HepG2 (cell line): ENCODE measurements around the gene ABCC8. TPM values are rescaled to one million over a fixed set of nuclear protein-coding genes. Genes with fewer than 3 reads are reported as not detected.

Experiments used
- ATAC-seq: fragments of 200-7000 bp; cut with Tn5 transposase; 3 replicates; pipeline ENCODE4 v1.9.1; 2020; ENCODE audit warnings: mild to moderate bottlenecking, moderate library complexity
- BruUV-seq: library from RNA; stranded (reverse); fragments of 400-500 nt; replicated peaks from 2 replicates; lab custom pipeline; 2021; lab: Mats Ljungman, UMichigan
- CTCF ChIA-PET: fragments of 300-600 bp; formaldehyde crosslinking; extraction: SDS; loops from one replicate; lab custom pipeline; 2021; ENCODE audit warnings: low total read pairs, inconsistent platforms, low intra/inter-chr PET ratio; lab: Yijun Ruan, JAX
- POLR2A ChIA-PET: fragments of 350-600 bp; sonication (Branson Sonifier 250); formaldehyde crosslinking; loops from one replicate; lab custom pipeline; 2020; ENCODE audit warnings: antibody characterized with exemption, inconsistent platforms; lab: Yijun Ruan, JAX
- DNase-seq: peaks from one replicate; pipeline ENCODE4 v3.0.0-alpha.2; 2015; ENCODE audit warnings: low spot score
- FAIRE-seq: peaks from 3 replicates; lab custom pipeline; 2011; peaks lifted over from hg19 to GRCh38; lab: Jason Lieb, UNC
- H2AFZ ChIP-seq: one replicate; pipeline ENCODE4 v1.6.1; 2011; ENCODE audit warnings: low read length, inconsistent platforms
- H3K27ac ChIP-seq: fragments of 300-600 bp; 3 replicates; pipeline ENCODE4 v1.8.0; 2011; ENCODE audit warnings: mixed run types, mild to moderate bottlenecking, mixed read lengths, low read length, inconsistent platforms; ENCODE audit not compliant: insufficient read depth; ENCODE audit errors: extremely low read length
- H3K27me3 ChIP-seq, 2 experiments: fragments of 200-600 bp in 1 of 2; 2 replicates in 1 of 2; 3 replicates in 1 of 2; pipeline versions ENCODE4 v1.6.0 to v1.8.0; 2011; ENCODE audit warnings: low read length in 2 of 2, mild to moderate bottlenecking in 2 of 2, moderate library complexity in 2 of 2, inconsistent platforms in 1 of 2; ENCODE audit not compliant: insufficient read depth in 2 of 2, control insufficient read depth in 1 of 2
- H3K36me3 ChIP-seq, 2 experiments: fragments of 200-600 bp in 1 of 2; replicated peaks in 1 of 2; 2 replicates in 1 of 2; 3 replicates in 1 of 2; pipeline versions ENCODE4 v1.5.1 to v1.8.0; 2011; ENCODE audit warnings: low read length in 2 of 2, inconsistent platforms in 1 of 2; ENCODE audit not compliant: insufficient read depth in 2 of 2, control insufficient read depth in 1 of 2
- H3K4me1 ChIP-seq: 2 replicates; pipeline ENCODE4 v1.5.1; 2012; ENCODE audit warnings: low read length, inconsistent platforms; ENCODE audit not compliant: insufficient read depth
- H3K4me2 ChIP-seq: 2 replicates; pipeline ENCODE4 v1.6.0; 2011; ENCODE audit warnings: low read depth, low read length, inconsistent platforms
- H3K4me3 ChIP-seq, 3 experiments: fragments of 200-600 bp in 1 of 3; sonication (generic), shearing (Covaris generic) in 1 of 3; replicated peaks in 1 of 3; 2 replicates each; pipeline ENCODE4 v1.5.1; 2011 to 2016; ENCODE audit warnings: low read length in 3 of 3, inconsistent platforms in 2 of 3, low read depth in 2 of 3, mild to moderate bottlenecking in 2 of 3, control low read depth in 1 of 3, mixed read lengths in 1 of 3; ENCODE audit not compliant: insufficient read depth in 1 of 3
- H3K79me2 ChIP-seq: one replicate; pipeline ENCODE4 v1.6.1; 2011; ENCODE audit warnings: low read length, inconsistent platforms; ENCODE audit not compliant: insufficient read depth
- H3K9ac ChIP-seq: 2 replicates; pipeline ENCODE4 v1.6.0; 2011; ENCODE audit warnings: mild to moderate bottlenecking, low read depth, low read length, inconsistent platforms; ENCODE audit not compliant: insufficient read depth
- H3K9me3 ChIP-seq: 2 replicates; pipeline ENCODE4 v1.5.1; 2012; ENCODE audit warnings: mild to moderate bottlenecking, low read length
- H4K20me1 ChIP-seq: 2 replicates; pipeline ENCODE4 v1.6.0; 2011; ENCODE audit warnings: inconsistent platforms, mild to moderate bottlenecking, low read length, moderate library complexity; ENCODE audit not compliant: insufficient read depth
- AGO1 ChIP-seq: fragments of 200-400 bp; formaldehyde crosslinking; IDR thresholded peaks from 2 replicates; pipeline ENCODE4 v1.6.1; 2017; ENCODE audit warnings: mild to moderate bottlenecking, low read depth, low read length, moderate library complexity; ENCODE audit not compliant: poor library complexity, severe bottlenecking
- BHLHE40 ChIP-seq: IDR thresholded peaks from 2 replicates; pipeline ENCODE4 v1.6.1; 2011; ENCODE audit warnings: low read length, improper control_type of control experiment
- WGBS: methylation state at CpG from one replicate; pipeline ENCODE4 v1.1.6; 2017; ENCODE audit warnings: low lambda C conversion rate; 5-methylcytosine and 5-hydroxymethylcytosine counted together
- in situ Hi-C: cut with HindIII; loops from 2 replicates; pipeline ENCODE4 v1.10.0; 2017; ENCODE audit warnings: low pct_unique_long_range_greater_than_20kb; ENCODE audit not compliant: extremely low pct_ligation_motif_present
- intact Hi-C: fragments of 100-400 bp; cut with micrococcal nuclease; formaldehyde crosslinking; loops from one replicate; pipeline ENCODE4 v1.10.0; 2022; ENCODE audit not compliant: unreplicated experiment
- polyA plus RNA-seq, 8 experiments: library from polyadenylated mRNA; depleted of rRNA in 3 of 8; stranded (reverse) in 7 of 8; unstranded in 1 of 8; fragments of >200 nt; fragmentation: Illumina TruSeq in 4 of 8; extraction: Trizol in 4 of 8; gene quantifications; 2 replicates each; pipeline versions ENCODE4 v1.2.1 to v1.2.3, GENCODE V29; 2011 to 2016; ENCODE audit warnings: low read depth in 4 of 8, missing spikeins in 1 of 8, mixed read lengths in 1 of 8; ENCODE audit not compliant: insufficient read depth in 1 of 8
- total RNA-seq, 5 experiments: library from RNA; depleted of rRNA; stranded (reverse); fragments of >200 nt; fragmentation: Illumina TruSeq; extraction: Trizol; gene quantifications; 2 replicates each; pipeline ENCODE4 v1.2.3, GENCODE V29; 2016; ENCODE audit warnings: low read depth in 1 of 5
- TF ChIP-seq, protein P1 (sequence below), 2 experiments: fragments of 450-650 bp in 1 of 2; sonication (generic) in 1 of 2; formaldehyde crosslinking in 1 of 2; IDR thresholded peaks; 2 replicates each; pipeline versions ENCODE4 v1.6.1 to v1.8.0; 2016 to 2022; ENCODE audit warnings: antibody characterized with exemption in 1 of 2, mild to moderate bottlenecking in 1 of 2, missing genetic modification reagents in 1 of 2
- TF ChIP-seq, protein P2 (sequence below): sonication (generic); formaldehyde crosslinking; IDR thresholded peaks from 2 replicates; pipeline ENCODE4 v1.5.1; 2020; ENCODE audit warnings: missing genetic modification reagents, mild to moderate bottlenecking, borderline replicate concordance
- TF ChIP-seq, protein P3 (sequence below): IDR thresholded peaks from 2 replicates; pipeline ENCODE4 v1.6.1; 2012; ENCODE audit warnings: inconsistent platforms
- TF ChIP-seq, protein P4 (sequence below): sonication (generic); formaldehyde crosslinking; IDR thresholded peaks from 2 replicates; pipeline ENCODE4 v1.9.0; 2021; ENCODE audit warnings: missing genetic modification reagents, borderline replicate concordance

Gene ABCC8
- total and polyA plus RNA-seq, 2 of the 13 experiments (the other 11 are each of a cell fraction or from before 2014, with no cell fraction given): not detected

DNA sequence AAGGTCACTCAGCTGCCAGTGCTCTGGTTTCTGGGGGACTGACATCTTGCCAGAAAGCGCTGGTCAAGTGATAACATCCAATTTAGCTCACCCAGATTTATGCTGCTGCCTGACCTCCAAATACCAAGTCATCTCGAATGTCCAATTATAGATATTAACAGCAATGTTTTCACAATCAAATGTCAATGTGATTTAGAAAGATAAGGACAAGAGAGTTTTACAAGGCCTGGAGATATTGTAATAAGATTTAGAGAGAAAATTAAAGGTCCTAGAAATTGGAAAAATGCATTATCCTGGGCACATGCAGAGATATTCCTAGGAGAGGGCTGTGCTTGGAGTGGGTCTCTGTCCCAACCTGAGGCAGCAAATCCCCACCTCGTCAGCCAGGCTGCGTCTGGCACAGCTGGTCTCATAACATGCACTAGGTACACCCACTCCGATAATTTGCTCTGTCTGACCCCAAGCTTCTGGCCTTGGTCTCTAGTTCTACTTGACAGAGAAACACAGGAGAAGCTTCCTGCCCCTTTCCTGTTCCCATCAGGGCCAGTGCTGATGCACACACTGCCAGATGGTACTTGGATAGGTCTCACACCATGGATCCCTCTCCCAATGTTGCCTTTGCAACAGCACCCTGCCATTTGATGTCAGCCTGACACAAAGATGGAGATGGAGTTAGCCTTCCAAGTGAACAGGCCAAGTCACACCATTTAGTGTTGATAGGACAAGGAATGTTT is 39.0 kb upstream of the ABCC8 start:
- Histone ChIP-seq H3K9me3 (no peaks in the 10 kb centered on the region), H2AFZ (no peak overlapping the region), H3K27ac (no peak overlapping the region), H4K20me1 (no peaks in the 10 kb centered on the region), H3K79me2 (no peaks in the 10 kb centered on the region), H3K4me3 (no peak overlapping the region), H3K4me2 (no peak overlapping the region), H3K27me3 (peaks cover 1 to 5% of the 10 kb centered on the region in 2 experiments; a peak in 3 of 5 replicates), H3K4me1 (no peaks in the 10 kb centered on the region), H3K9ac (no peak overlapping the region), H3K36me3 (no peaks in the 10 kb centered on the region)
- in situ Hi-C loops: loop anchor here (25.0 kb wide), 1 partner anchor 278 kb away; no protein-coding TSS in a partner anchor
- CTCF ChIA-PET: no interaction called here
- intact Hi-C loops: no loop called here
- POLR2A ChIA-PET: no interaction called here
- 17% methylated on average over 3 of the region's 5 CpGs for WGBS
- no peak for ATAC-seq
- no peak for DNase-seq
- FAIRE-seq: no peak
- BruUV-seq: no TSS peak
- TF ChIP-seq BHLHE40 (no peak), AGO1 (no peak)
- TF ChIP-seq, protein P1, sequence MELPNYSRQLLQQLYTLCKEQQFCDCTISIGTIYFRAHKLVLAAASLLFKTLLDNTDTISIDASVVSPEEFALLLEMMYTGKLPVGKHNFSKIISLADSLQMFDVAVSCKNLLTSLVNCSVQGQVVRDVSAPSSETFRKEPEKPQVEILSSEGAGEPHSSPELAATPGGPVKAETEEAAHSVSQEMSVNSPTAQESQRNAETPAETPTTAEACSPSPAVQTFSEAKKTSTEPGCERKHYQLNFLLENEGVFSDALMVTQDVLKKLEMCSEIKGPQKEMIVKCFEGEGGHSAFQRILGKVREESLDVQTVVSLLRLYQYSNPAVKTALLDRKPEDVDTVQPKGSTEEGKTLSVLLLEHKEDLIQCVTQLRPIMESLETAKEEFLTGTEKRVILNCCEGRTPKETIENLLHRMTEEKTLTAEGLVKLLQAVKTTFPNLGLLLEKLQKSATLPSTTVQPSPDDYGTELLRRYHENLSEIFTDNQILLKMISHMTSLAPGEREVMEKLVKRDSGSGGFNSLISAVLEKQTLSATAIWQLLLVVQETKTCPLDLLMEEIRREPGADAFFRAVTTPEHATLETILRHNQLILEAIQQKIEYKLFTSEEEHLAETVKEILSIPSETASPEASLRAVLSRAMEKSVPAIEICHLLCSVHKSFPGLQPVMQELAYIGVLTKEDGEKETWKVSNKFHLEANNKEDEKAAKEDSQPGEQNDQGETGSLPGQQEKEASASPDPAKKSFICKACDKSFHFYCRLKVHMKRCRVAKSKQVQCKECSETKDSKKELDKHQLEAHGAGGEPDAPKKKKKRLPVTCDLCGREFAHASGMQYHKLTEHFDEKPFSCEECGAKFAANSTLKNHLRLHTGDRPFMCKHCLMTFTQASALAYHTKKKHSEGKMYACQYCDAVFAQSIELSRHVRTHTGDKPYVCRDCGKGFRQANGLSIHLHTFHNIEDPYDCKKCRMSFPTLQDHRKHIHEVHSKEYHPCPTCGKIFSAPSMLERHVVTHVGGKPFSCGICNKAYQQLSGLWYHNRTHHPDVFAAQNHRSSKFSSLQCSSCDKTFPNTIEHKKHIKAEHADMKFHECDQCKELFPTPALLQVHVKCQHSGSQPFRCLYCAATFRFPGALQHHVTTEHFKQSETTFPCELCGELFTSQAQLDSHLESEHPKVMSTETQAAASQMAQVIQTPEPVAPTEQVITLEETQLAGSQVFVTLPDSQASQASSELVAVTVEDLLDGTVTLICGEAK (IDR thresholded peaks at IDR 0.05): no peak
- TF ChIP-seq, protein P1 (CRISPR knock-in tag; IDR thresholded peaks at IDR 0.05): no peak
- TF ChIP-seq, protein P2, sequence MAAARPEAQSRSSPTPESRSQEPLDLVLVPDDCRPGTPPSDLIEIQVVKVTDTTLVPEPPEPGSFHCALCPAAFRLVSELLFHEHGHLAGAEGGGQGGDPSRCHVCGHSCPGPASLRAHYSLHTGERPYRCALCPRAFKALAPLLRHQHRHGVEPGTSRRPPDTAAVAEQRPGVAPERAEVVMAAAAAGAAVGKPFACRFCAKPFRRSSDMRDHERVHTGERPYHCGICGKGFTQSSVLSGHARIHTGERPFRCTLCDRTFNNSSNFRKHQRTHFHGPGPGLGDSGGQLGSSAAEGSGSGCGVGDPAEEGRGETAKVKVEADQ: no peak
- TF ChIP-seq, protein P3, sequence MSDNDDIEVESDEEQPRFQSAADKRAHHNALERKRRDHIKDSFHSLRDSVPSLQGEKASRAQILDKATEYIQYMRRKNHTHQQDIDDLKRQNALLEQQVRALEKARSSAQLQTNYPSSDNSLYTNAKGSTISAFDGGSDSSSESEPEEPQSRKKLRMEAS: no peak
- TF ChIP-seq, protein P4, sequence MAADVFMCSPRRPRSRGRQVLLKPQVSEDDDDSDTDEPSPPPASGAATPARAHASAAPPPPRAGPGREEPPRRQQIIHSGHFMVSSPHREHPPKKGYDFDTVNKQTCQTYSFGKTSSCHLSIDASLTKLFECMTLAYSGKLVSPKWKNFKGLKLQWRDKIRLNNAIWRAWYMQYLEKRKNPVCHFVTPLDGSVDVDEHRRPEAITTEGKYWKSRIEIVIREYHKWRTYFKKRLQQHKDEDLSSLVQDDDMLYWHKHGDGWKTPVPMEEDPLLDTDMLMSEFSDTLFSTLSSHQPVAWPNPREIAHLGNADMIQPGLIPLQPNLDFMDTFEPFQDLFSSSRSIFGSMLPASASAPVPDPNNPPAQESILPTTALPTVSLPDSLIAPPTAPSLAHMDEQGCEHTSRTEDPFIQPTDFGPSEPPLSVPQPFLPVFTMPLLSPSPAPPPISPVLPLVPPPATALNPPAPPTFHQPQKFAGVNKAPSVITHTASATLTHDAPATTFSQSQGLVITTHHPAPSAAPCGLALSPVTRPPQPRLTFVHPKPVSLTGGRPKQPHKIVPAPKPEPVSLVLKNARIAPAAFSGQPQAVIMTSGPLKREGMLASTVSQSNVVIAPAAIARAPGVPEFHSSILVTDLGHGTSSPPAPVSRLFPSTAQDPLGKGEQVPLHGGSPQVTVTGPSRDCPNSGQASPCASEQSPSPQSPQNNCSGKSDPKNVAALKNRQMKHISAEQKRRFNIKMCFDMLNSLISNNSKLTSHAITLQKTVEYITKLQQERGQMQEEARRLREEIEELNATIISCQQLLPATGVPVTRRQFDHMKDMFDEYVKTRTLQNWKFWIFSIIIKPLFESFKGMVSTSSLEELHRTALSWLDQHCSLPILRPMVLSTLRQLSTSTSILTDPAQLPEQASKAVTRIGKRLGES: no peak
